HEK293 (cell line): Measurements from ENCODE around the gene ARID3A.

ENCODE experiments used
- CTCF ChIA-PET: fragments of 350-600 bp; formaldehyde crosslinking; extraction: SDS; loops from one replicate; lab custom pipeline; 2021; ENCODE audit warnings: antibody characterized with exemption; lab: Yijun Ruan, JAX
- POLR2A ChIA-PET: fragments of 300-600 bp; formaldehyde crosslinking; extraction: SDS; loops from one replicate; lab custom pipeline; 2020; ENCODE audit warnings: antibody characterized with exemption, inconsistent platforms; lab: Yijun Ruan, JAX
- H3K27ac ChIP-seq: fragments of 200-500 bp; sonication (Bioruptor generic); 2 replicates; pipeline ENCODE4 v1.5.1; 2014; ENCODE audit warnings: low read depth, low read length, control low read depth, inconsistent platforms; ENCODE audit errors: extremely low read depth
- H3K36me3 ChIP-seq, 2 experiments: fragments of 200-500 bp in 1 of 2; sonication (Bioruptor generic) in 1 of 2; 1 replicate in 1 of 2; 2 replicates in 1 of 2; pipeline ENCODE4 v1.5.1; 2014 to 2017; ENCODE audit warnings: inconsistent platforms in 2 of 2, low read length in 2 of 2; ENCODE audit not compliant: control insufficient read depth in 2 of 2, insufficient read depth in 1 of 2
- H3K4me1 ChIP-seq: fragments of 200-500 bp; sonication (Bioruptor generic); 2 replicates; pipeline ENCODE4 v1.5.1; 2014; ENCODE audit warnings: mild to moderate bottlenecking, low read length, inconsistent platforms; ENCODE audit not compliant: control insufficient read depth, insufficient read depth
- H3K4me3 ChIP-seq: 2 replicates; pipeline ENCODE4 v1.5.1; 2011; ENCODE audit warnings: low read depth, mild to moderate bottlenecking, control low read depth, low read length, moderate library complexity
- H3K9me3 ChIP-seq: fragments of 200-500 bp; sonication (Bioruptor generic); 2 replicates; pipeline ENCODE4 v1.5.1; 2014; ENCODE audit warnings: low read depth, low read length, inconsistent platforms; ENCODE audit not compliant: control insufficient read depth, insufficient read depth
- BCL11B ChIP-seq: fragments of 450-650 bp; formaldehyde crosslinking; IDR thresholded peaks from 2 replicates; pipeline ENCODE4 v1.5.1; 2016; ENCODE audit warnings: low read depth, missing biosample characterization, missing genetic modification characterization
- KLF10 ChIP-seq: fragments of 450-650 bp; IDR thresholded peaks from 2 replicates; pipeline ENCODE4 v1.5.1; 2018; ENCODE audit warnings: missing biosample characterization, mild to moderate bottlenecking, missing genetic modification characterization
- SCRT1 ChIP-seq: fragments of 450-650 bp; formaldehyde crosslinking; IDR thresholded peaks from 2 replicates; pipeline ENCODE4 v1.5.1; 2016; ENCODE audit warnings: missing biosample characterization, missing genetic modification characterization, borderline replicate concordance
- SETDB1 ChIP-seq: IDR thresholded peaks from one replicate; pipeline ENCODE4 v1.6.1; 2017; ENCODE audit warnings: mild to moderate bottlenecking, low read length, moderate library complexity, mixed read lengths; ENCODE audit not compliant: insufficient read length
- ZBTB48 ChIP-seq: fragments of 450-650 bp; formaldehyde crosslinking; IDR thresholded peaks from 2 replicates; pipeline ENCODE4 v1.5.1; 2016; ENCODE audit warnings: missing biosample characterization, missing genetic modification characterization
- ZBTB6 ChIP-seq: fragments of 450-650 bp; formaldehyde crosslinking; IDR thresholded peaks from 2 replicates; pipeline ENCODE4 v1.5.1; 2017; ENCODE audit warnings: missing biosample characterization, missing genetic modification characterization
- ZEB2 ChIP-seq: fragments of 450-650 bp; formaldehyde crosslinking; IDR thresholded peaks from 2 replicates; pipeline ENCODE4 v1.5.1; 2016; ENCODE audit warnings: missing biosample characterization, missing genetic modification characterization
- ZNF157 ChIP-seq: fragments of 450-650 bp; formaldehyde crosslinking; IDR thresholded peaks from 2 replicates; pipeline ENCODE4 v1.5.1; 2016; ENCODE audit warnings: missing biosample characterization, missing genetic modification characterization
- ZNF211 ChIP-seq: fragments of 450-650 bp; formaldehyde crosslinking; IDR thresholded peaks from 2 replicates; pipeline ENCODE4 v1.5.1; 2016; ENCODE audit warnings: low read depth, missing biosample characterization, missing genetic modification characterization
- ZNF391 ChIP-seq: fragments of 450-650 bp; formaldehyde crosslinking; IDR thresholded peaks from 2 replicates; pipeline ENCODE4 v1.5.1; 2016; ENCODE audit warnings: low read depth, missing biosample characterization, missing genetic modification characterization, borderline replicate concordance
- ZNF398 ChIP-seq: fragments of 450-650 bp; formaldehyde crosslinking; IDR thresholded peaks from 2 replicates; pipeline ENCODE4 v1.5.1; 2017; ENCODE audit warnings: missing biosample characterization, missing genetic modification characterization
- ZNF423 ChIP-seq: fragments of 450-650 bp; formaldehyde crosslinking; IDR thresholded peaks from 2 replicates; pipeline ENCODE4 v1.5.1; 2016; ENCODE audit warnings: missing biosample characterization, missing genetic modification characterization
- ZNF544 ChIP-seq: fragments of 450-650 bp; formaldehyde crosslinking; IDR thresholded peaks from 2 replicates; pipeline ENCODE4 v1.5.0; 2017; ENCODE audit warnings: missing biosample characterization, missing genetic modification characterization
- ZNF561 ChIP-seq: fragments of 450-650 bp; IDR thresholded peaks from 2 replicates; pipeline ENCODE4 v1.5.1; 2018; ENCODE audit warnings: missing biosample characterization, missing genetic modification characterization, borderline replicate concordance
- ZNF639 ChIP-seq: fragments of 450-650 bp; formaldehyde crosslinking; IDR thresholded peaks from 2 replicates; pipeline ENCODE4 v1.5.1; 2016; ENCODE audit warnings: missing biosample characterization, missing genetic modification characterization
- ZNF654 ChIP-seq: fragments of 450-650 bp; formaldehyde crosslinking; IDR thresholded peaks from 2 replicates; pipeline ENCODE4 v1.5.1; 2016; ENCODE audit warnings: low read depth, missing biosample characterization, missing genetic modification characterization
- ZNF670 ChIP-seq: fragments of 450-650 bp; formaldehyde crosslinking; IDR thresholded peaks from 2 replicates; pipeline ENCODE4 v1.5.1; 2016; ENCODE audit warnings: missing biosample characterization, missing genetic modification characterization, low read depth
- ZNF791 ChIP-seq: fragments of 450-650 bp; formaldehyde crosslinking; IDR thresholded peaks from 2 replicates; pipeline ENCODE4 v1.5.1; 2016; ENCODE audit warnings: missing biosample characterization, missing genetic modification characterization
- TF ChIP-seq, protein P1 (sequence below): fragments of 450-650 bp; formaldehyde crosslinking; IDR thresholded peaks from 2 replicates; pipeline ENCODE4 v1.5.1; 2016; ENCODE audit warnings: missing biosample characterization, missing genetic modification characterization
- TF ChIP-seq, protein P2 (sequence below): fragments of 450-650 bp; formaldehyde crosslinking; IDR thresholded peaks from 2 replicates; pipeline ENCODE4 v1.5.1; 2016; ENCODE audit warnings: missing biosample characterization, missing genetic modification characterization, borderline replicate concordance
- TF ChIP-seq, protein P3 (sequence below): fragments of 450-650 bp; formaldehyde crosslinking; IDR thresholded peaks from 2 replicates; pipeline ENCODE4 v1.5.1; 2016; ENCODE audit warnings: missing biosample characterization, missing genetic modification characterization

Gene ARID3A

DNA sequence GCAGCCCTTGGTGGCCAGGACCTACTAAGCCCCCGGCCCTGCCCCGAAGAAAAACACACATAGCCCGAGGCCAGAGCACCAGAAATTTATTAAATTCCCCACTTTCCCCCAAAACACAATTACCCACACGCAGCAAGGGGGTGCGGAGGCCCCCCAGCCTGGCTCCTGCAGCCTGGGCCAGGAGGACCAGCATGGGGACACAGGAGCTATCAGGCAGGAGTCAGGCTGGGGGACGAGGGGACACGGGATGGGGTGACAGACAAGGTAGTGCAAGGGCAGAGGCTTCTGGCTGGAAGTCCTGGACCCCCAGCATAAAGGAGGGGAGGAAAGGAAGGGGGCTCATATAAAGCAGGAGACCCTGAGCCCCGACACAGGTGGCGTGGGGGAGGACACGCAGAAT is 29.4 kb upstream of the ARID3A start (continued):
- no peak for TF ChIP-seq ZNF791 (tag by site-specific recombination)
- TF ChIP-seq, protein P1, sequence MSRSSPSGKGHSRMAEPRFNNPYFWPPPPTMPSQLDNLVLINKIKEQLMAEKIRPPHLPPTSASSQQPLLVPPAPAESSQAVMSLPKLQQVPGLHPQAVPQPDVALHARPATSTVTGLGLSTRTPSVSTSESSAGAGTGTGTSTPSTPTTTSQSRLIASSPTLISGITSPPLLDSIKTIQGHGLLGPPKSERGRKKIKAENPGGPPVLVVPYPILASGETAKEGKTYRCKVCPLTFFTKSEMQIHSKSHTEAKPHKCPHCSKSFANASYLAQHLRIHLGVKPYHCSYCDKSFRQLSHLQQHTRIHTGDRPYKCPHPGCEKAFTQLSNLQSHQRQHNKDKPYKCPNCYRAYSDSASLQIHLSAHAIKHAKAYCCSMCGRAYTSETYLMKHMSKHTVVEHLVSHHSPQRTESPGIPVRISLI, result no peak
- TF ChIP-seq ZBTB6, result no peak
- TF ChIP-seq, protein P2, sequence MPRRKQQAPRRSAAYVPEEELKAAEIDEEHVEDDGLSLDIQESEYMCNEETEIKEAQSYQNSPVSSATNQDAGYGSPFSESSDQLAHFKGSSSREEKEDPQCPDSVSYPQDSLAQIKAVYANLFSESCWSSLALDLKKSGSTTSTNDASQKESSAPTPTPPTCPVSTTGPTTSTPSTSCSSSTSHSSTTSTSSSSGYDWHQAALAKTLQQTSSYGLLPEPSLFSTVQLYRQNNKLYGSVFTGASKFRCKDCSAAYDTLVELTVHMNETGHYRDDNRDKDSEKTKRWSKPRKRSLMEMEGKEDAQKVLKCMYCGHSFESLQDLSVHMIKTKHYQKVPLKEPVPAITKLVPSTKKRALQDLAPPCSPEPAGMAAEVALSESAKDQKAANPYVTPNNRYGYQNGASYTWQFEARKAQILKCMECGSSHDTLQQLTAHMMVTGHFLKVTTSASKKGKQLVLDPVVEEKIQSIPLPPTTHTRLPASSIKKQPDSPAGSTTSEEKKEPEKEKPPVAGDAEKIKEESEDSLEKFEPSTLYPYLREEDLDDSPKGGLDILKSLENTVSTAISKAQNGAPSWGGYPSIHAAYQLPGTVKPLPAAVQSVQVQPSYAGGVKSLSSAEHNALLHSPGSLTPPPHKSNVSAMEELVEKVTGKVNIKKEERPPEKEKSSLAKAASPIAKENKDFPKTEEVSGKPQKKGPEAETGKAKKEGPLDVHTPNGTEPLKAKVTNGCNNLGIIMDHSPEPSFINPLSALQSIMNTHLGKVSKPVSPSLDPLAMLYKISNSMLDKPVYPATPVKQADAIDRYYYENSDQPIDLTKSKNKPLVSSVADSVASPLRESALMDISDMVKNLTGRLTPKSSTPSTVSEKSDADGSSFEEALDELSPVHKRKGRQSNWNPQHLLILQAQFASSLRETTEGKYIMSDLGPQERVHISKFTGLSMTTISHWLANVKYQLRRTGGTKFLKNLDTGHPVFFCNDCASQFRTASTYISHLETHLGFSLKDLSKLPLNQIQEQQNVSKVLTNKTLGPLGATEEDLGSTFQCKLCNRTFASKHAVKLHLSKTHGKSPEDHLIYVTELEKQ (tag by site-specific recombination), result no peak
- TF ChIP-seq ZNF157, result no peak
- no peak for TF ChIP-seq ZNF391
- no peak for TF ChIP-seq ZNF211 (tag by site-specific recombination)

DNA sequence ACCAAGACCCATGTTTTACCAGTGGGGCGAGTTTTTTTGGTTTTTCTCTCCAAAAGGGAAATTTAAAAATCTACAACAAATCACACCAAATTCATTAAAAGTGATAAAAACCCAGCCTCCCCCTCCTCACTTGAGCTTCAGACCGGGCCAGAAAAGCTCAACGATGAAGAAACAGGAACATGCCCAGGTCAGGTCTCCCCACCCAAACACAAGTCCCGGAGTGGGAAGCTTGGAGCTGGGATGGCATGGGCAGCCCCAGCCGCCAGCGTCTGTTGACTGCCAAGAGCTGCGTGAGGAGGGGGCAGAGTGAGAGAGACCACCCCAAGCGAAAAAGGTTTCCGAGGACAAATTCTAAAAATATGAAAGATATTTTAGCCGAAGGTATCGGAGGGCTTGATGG is 28.8 kb upstream of the ARID3A start:
- Histone ChIP-seq H3K4me3 (no peak overlapping the region), H3K27ac (no peak overlapping the region), H3K9me3 (no peaks in the 10 kb centered on the region), H3K4me1 (no peaks in the 10 kb centered on the region), H3K36me3 (peaks cover 0 to 15% of the 10 kb centered on the region in 2 experiments; a peak in 1 of 3 replicates)
- ChIA-PET POLR2A (interaction anchor here (1.7 kb wide), 1 partner anchor 12 kb away, joined by 8 read pairs; no protein-coding TSS in a partner anchor), CTCF (no interaction called here)
- TF ChIP-seq ZBTB48 (tag by site-specific recombination), result no peak
- TF ChIP-seq ZNF654 (tag by site-specific recombination), result no peak
- no peak for TF ChIP-seq SCRT1 (tag by site-specific recombination)
- no peak for TF ChIP-seq ZNF670 (tag by site-specific recombination)

DNA sequence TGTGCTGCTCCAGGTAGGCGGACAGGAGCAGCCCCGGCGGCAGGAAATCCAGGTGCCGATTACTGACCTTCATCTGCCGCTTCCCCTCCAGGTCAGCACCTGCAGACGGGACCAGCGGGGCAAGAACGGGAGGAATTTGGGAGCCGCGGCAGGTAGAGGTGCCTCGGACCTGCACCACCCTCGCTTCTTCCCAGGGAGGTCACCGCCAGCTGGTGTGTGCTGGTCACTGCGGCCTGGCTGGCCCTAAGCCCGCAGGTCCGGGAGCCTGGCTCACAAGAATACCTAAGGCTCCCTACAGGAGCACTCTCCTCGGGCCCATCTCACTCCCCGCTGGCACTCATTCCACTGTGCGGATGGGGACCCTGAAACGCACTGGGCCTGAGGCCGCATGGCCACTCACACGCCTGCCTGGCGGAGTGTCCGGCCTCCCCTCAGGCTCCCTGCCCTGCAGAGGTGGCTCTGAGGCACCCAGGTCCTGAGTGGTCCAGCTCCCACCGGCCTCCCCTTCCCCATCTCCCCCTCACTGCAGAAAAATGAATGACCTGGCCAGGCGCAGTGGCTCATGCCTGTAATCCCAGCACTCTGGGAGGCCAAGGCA is 28.3 kb upstream of the ARID3A start:
- H3K9me3 ChIP-seq, result no peaks in the 10 kb centered on the region
- ChIA-PET POLR2A (interaction anchor here (0.6 to 1.7 kb wide), 2 partner anchors 11 to 27 kb away, joined by 3 to 8 read pairs; no protein-coding TSS in a partner anchor), CTCF (no interaction called here)
- no peak overlapping the region for H3K27ac ChIP-seq
- no peaks in the 10 kb centered on the region for H3K4me1 ChIP-seq
- H3K36me3 ChIP-seq, result peaks cover 0 to 15% of the 10 kb centered on the region in 2 experiments; a peak in 1 of 3 replicates
- H3K4me3 ChIP-seq, result no peak overlapping the region
- TF ChIP-seq ZNF561 (tag by site-specific recombination) (no peak), ZNF544 (tag by site-specific recombination) (no peak), ZNF423 (tag by site-specific recombination) (no peak), ZNF639 (no peak), KLF10 (tag by site-specific recombination) (no peak), BCL11B (no peak), SETDB1 (no peak), ZNF398 (tag by site-specific recombination) (no peak), ZEB2 (tag by site-specific recombination) (no peak)
- TF ChIP-seq, protein P3, sequence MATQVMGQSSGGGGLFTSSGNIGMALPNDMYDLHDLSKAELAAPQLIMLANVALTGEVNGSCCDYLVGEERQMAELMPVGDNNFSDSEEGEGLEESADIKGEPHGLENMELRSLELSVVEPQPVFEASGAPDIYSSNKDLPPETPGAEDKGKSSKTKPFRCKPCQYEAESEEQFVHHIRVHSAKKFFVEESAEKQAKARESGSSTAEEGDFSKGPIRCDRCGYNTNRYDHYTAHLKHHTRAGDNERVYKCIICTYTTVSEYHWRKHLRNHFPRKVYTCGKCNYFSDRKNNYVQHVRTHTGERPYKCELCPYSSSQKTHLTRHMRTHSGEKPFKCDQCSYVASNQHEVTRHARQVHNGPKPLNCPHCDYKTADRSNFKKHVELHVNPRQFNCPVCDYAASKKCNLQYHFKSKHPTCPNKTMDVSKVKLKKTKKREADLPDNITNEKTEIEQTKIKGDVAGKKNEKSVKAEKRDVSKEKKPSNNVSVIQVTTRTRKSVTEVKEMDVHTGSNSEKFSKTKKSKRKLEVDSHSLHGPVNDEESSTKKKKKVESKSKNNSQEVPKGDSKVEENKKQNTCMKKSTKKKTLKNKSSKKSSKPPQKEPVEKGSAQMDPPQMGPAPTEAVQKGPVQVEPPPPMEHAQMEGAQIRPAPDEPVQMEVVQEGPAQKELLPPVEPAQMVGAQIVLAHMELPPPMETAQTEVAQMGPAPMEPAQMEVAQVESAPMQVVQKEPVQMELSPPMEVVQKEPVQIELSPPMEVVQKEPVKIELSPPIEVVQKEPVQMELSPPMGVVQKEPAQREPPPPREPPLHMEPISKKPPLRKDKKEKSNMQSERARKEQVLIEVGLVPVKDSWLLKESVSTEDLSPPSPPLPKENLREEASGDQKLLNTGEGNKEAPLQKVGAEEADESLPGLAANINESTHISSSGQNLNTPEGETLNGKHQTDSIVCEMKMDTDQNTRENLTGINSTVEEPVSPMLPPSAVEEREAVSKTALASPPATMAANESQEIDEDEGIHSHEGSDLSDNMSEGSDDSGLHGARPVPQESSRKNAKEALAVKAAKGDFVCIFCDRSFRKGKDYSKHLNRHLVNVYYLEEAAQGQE, result no peak
